Caco-2 (cell line): ENCODE data around the gene DCAF4. TPM values are rescaled to one million over a fixed set of nuclear protein-coding genes. Genes with fewer than 3 reads are reported as not detected.
A peak's percentile ranks its signal among the peaks of the same experiment; 100 is the strongest.

Source experiments
- BruUV-seq: library from RNA; stranded (reverse); fragments of 400-500 nt; replicated peaks from 2 replicates; lab custom pipeline; 2021; lab: Mats Ljungman, UMichigan
- CTCF ChIA-PET: fragments of 300-600 bp; sonication (Branson Sonifier 250); formaldehyde crosslinking; loops from one replicate; lab custom pipeline; 2022; ENCODE audit warnings: antibody characterized with exemption; lab: Charles Lee
- POLR2A ChIA-PET: fragments of 300-600 bp; sonication (Branson Sonifier 250); formaldehyde crosslinking; loops from one replicate; lab custom pipeline; 2022; ENCODE audit warnings: antibody characterized with exemption; lab: Charles Lee
- DNase-seq, 2 experiments: peaks; one replicate each; pipeline versions ENCODE4 v3.0.0 to v3.0.0-alpha.2; 2020 to 2022
- H3K27me3 ChIP-seq: replicated peaks from 2 replicates; pipeline ENCODE4 v1.6.0; 2011; ENCODE audit warnings: low read length; ENCODE audit not compliant: control insufficient read depth, insufficient read depth
- H3K36me3 ChIP-seq: 2 replicates; pipeline ENCODE4 v1.5.1; 2011; ENCODE audit warnings: low read length; ENCODE audit not compliant: control insufficient read depth, insufficient read depth
- H3K4me1 ChIP-seq: fragments of 250-450 bp; sonication (Bioruptor Pico); 2 replicates; pipeline ENCODE4 v1.5.1; 2020; ENCODE audit warnings: mild to moderate bottlenecking
- H3K4me3 ChIP-seq: 2 replicates; pipeline ENCODE4 v1.5.1; 2011; ENCODE audit warnings: low read depth, mild to moderate bottlenecking, control low read depth, low read length
- H3K9me3 ChIP-seq: fragments of 250-450 bp; sonication (Bioruptor Pico); 2 replicates; pipeline ENCODE4 v1.5.1; 2020; ENCODE audit warnings: mild to moderate bottlenecking, moderate library complexity
- H3K27ac Mint-ChIP-seq: one replicate; pipeline ENCODE4 v1.8.0; 2022; ENCODE audit warnings: mixed read lengths; ENCODE audit not compliant: unreplicated experiment
- H3K27me3 Mint-ChIP-seq: one replicate; pipeline ENCODE4 v1.8.0; 2022; ENCODE audit warnings: mixed read lengths; ENCODE audit not compliant: insufficient read depth, unreplicated experiment
- H3K36me3 Mint-ChIP-seq: one replicate; pipeline ENCODE4 v1.8.0; 2022; ENCODE audit warnings: mild to moderate bottlenecking, mixed read lengths; ENCODE audit not compliant: insufficient read depth, unreplicated experiment
- H3K4me1 Mint-ChIP-seq: one replicate; pipeline ENCODE4 v1.8.0; 2022; ENCODE audit warnings: low read depth, mixed read lengths; ENCODE audit not compliant: unreplicated experiment
- H3K4me3 Mint-ChIP-seq: one replicate; pipeline ENCODE4 v1.8.0; 2022; ENCODE audit warnings: mild to moderate bottlenecking, moderate library complexity, mixed read lengths; ENCODE audit not compliant: unreplicated experiment
- H3K9me3 Mint-ChIP-seq: one replicate; pipeline ENCODE4 v1.8.0; 2022; ENCODE audit warnings: mixed read lengths; ENCODE audit not compliant: unreplicated experiment
- CTCF ChIP-seq, 2 experiments: fragments of 200-600 bp in 1 of 2; IDR thresholded peaks; 1 replicate in 1 of 2; 2 replicates in 1 of 2; pipeline versions ENCODE4 v1.5.1 to v1.8.0; 2011 to 2022; ENCODE audit warnings: antibody characterized with exemption in 1 of 2, control low read depth in 1 of 2, inconsistent platforms in 1 of 2, low read depth in 1 of 2, low read length in 1 of 2, mild to moderate bottlenecking in 1 of 2, moderate library complexity in 1 of 2; ENCODE audit not compliant: insufficient read depth in 1 of 2, severe bottlenecking in 1 of 2, unreplicated experiment in 1 of 2
- intact Hi-C: fragments of 100-400 bp; cut with micrococcal nuclease; formaldehyde crosslinking; loops from one replicate; pipeline ENCODE4 v1.10.0; 2022; ENCODE audit not compliant: unreplicated experiment
- total RNA-seq: library from RNA; stranded (reverse); gene quantifications from 2 replicates; pipeline ENCODE4 v1.2.3, GENCODE V29; 2022

The DCAF4 gene
- total RNA-seq, 1 experiment from 2014 or later, result 21.1 TPM

GRCh38 chr14:72920008-72920407, 6.3 kb upstream of the DCAF4 start:
- Histone ChIP-seq H3K4me1 (no peaks in the 10 kb centered on the region), H3K9me3 (no peaks in the 10 kb centered on the region), H3K36me3 (no peaks in the 10 kb centered on the region), H3K4me3 (no peak overlapping the region), H3K27me3 (no peaks in the 10 kb centered on the region)
- H3K4me1 Mint-ChIP-seq, result no peaks in the 10 kb centered on the region
- POLR2A ChIA-PET, result no interaction called here
- CTCF ChIA-PET, result no interaction called here
- H3K36me3 Mint-ChIP-seq, result no peaks in the 10 kb centered on the region
- H3K27ac Mint-ChIP-seq, result no peak overlapping the region
- H3K27me3 Mint-ChIP-seq, result peaks cover 21% of the 10 kb centered on the region
- TF ChIP-seq CTCF (IDR thresholded peaks at IDR 0.05; ENCODE audit: insufficient read depth in 1 of 2, low read depth in 1 of 2, low read length in 1 of 2, severe bottlenecking in 1 of 2, unreplicated experiment in 1 of 2), result peak in 1 of 2 experiments; percentile 29
- no peak for DNase-seq
- no peak overlapping the region for H3K4me3 Mint-ChIP-seq
- no TSS peak for BruUV-seq
- intact Hi-C loops, result no loop called here
- no peaks in the 10 kb centered on the region for H3K9me3 Mint-ChIP-seq

- ChIA-PET POLR2A (no interaction called here), CTCF (interaction anchor here (1.4 kb wide), 1 partner anchor 407 kb away, joined by 4 read pairs; no protein-coding TSS in a partner anchor)
- intact Hi-C loops, result no loop called here
- Histone ChIP-seq H3K4me3 (no peak overlapping the region), H3K36me3 (no peaks in the 10 kb centered on the region), H3K27me3 (no peaks in the 10 kb centered on the region), H3K4me1 (no peaks in the 10 kb centered on the region), H3K9me3 (no peaks in the 10 kb centered on the region)
- H3K9me3 Mint-ChIP-seq, result no peaks in the 10 kb centered on the region
- peaks cover 19% of the 10 kb centered on the region for H3K27me3 Mint-ChIP-seq
- no peaks in the 10 kb centered on the region for H3K36me3 Mint-ChIP-seq
- H3K4me1 Mint-ChIP-seq, result no peaks in the 10 kb centered on the region
- H3K27ac Mint-ChIP-seq, result no peak overlapping the region
- no peak for TF ChIP-seq CTCF (IDR thresholded peaks at IDR 0.05; ENCODE audit: insufficient read depth in 1 of 2, low read depth in 1 of 2, low read length in 1 of 2, severe bottlenecking in 1 of 2, unreplicated experiment in 1 of 2)
- H3K4me3 Mint-ChIP-seq, result no peak overlapping the region
- BruUV-seq, result no TSS peak
- DNase-seq, result no peak
Measured at GRCh38 chr14:72921396-72921795, 4.9 kb upstream of the DCAF4 start.

GRCh38 chr14:72924337-72924736, 1.9 kb upstream of the DCAF4 start:
- no TSS peak for BruUV-seq
- H3K36me3 ChIP-seq, result no peaks in the 10 kb centered on the region
- POLR2A ChIA-PET, result no interaction called here
- Mint-ChIP-seq H3K36me3 (no peaks in the 10 kb centered on the region), H3K9me3 (no peaks in the 10 kb centered on the region), H3K4me3 (no peak overlapping the region), H3K27me3 (peaks cover 11% of the 10 kb centered on the region), H3K4me1 (no peaks in the 10 kb centered on the region), H3K27ac (no peak overlapping the region)
- H3K9me3 ChIP-seq, result no peaks in the 10 kb centered on the region
- no peaks in the 10 kb centered on the region for H3K4me1 ChIP-seq
- DNase-seq, result no peak
- intact Hi-C loops, result no loop called here
- CTCF ChIA-PET, result no interaction called here
- H3K4me3 ChIP-seq, result no peak overlapping the region
- TF ChIP-seq CTCF (IDR thresholded peaks at IDR 0.05; ENCODE audit: insufficient read depth in 1 of 2, low read depth in 1 of 2, low read length in 1 of 2, severe bottlenecking in 1 of 2, unreplicated experiment in 1 of 2), result no peak
- no peaks in the 10 kb centered on the region for H3K27me3 ChIP-seq
